ENCODE results near the gene ACOX1. TPM values are rescaled to one million over a fixed set of nuclear protein-coding genes. Genes with fewer than 3 reads are reported as not detected.

The ACOX1 gene
- total RNA-seq, 3 donors from 2014 or later = 55.1 to 147 (median 55.3) TPM

- TF ChIP-seq POLR2A (IDR thresholded peaks at IDR 0.05) = no peak
- no peak for TF ChIP-seq CTCF (IDR thresholded peaks at IDR 0.05)
- TF ChIP-seq POLR2AphosphoS5 (IDR thresholded peaks at IDR 0.05) = no peak
- Histone ChIP-seq H3K9me3 (no peaks in the 10 kb centered on the region), H3K27ac (no peak overlapping the region), H3K4me3 (no peak overlapping the region), H3K27me3 (no peaks in the 10 kb centered on the region), H3K4me1 (no peaks in the 10 kb centered on the region), H3K36me3 (no peaks in the 10 kb centered on the region)
- DNase-seq (ENCODE audit: low spot score in 2 of 2) = no peak
- intact Hi-C loops (cut with DNase I; ENCODE audit: low total_unique reads) = no loop called here
These were observed 45.4 kb upstream of the ACOX1 start for GRCh38 chr17:76024353-76024752.

- intact Hi-C loops (cut with DNase I; ENCODE audit: low total_unique reads) = no loop called here
- no peak overlapping the region for H3K27ac ChIP-seq
- TF ChIP-seq POLR2A (IDR thresholded peaks at IDR 0.05) (no peak), CTCF (IDR thresholded peaks at IDR 0.05) (no peak), POLR2AphosphoS5 (IDR thresholded peaks at IDR 0.05) (no peak)
These were observed 44.9 kb upstream of the ACOX1 start for GRCh38 chr17:76023900-76024237.

GRCh38 chr17:76022973-76023899 lies 44.3 kb upstream of the ACOX1 start:
- TF ChIP-seq CTCF (IDR thresholded peaks at IDR 0.05) (no peak), POLR2A (IDR thresholded peaks at IDR 0.05) (no peak), POLR2AphosphoS5 (IDR thresholded peaks at IDR 0.05) (no peak)
- Histone ChIP-seq H3K27ac (no peak overlapping the region), H3K9me3 (no peaks in the 10 kb centered on the region), H3K36me3 (no peaks in the 10 kb centered on the region), H3K4me3 (no peak overlapping the region), H3K4me1 (no peaks in the 10 kb centered on the region), H3K27me3 (no peaks in the 10 kb centered on the region)
- DNase-seq (ENCODE audit: low spot score in 2 of 2) = no peak
- intact Hi-C loops (cut with DNase I; ENCODE audit: low total_unique reads) = no loop called here

More at GRCh38 chr17:76023900-76024237, 44.9 kb upstream of the ACOX1 start:
- no peaks in the 10 kb centered on the region for H3K9me3 ChIP-seq
- no peaks in the 10 kb centered on the region for H3K27me3 ChIP-seq
- DNase-seq (ENCODE audit: low spot score in 2 of 2) = no peak
- H3K4me3 ChIP-seq = no peak overlapping the region
- H3K36me3 ChIP-seq = no peaks in the 10 kb centered on the region
- H3K4me1 ChIP-seq = no peaks in the 10 kb centered on the region

GRCh38 chr17:76022285-76022684 lies 43.3 kb upstream of the ACOX1 start:
- no peak for TF ChIP-seq CTCF (IDR thresholded peaks at IDR 0.05)
- TF ChIP-seq POLR2A (IDR thresholded peaks at IDR 0.05) = no peak
- no peak for TF ChIP-seq POLR2AphosphoS5 (IDR thresholded peaks at IDR 0.05)
- no peak overlapping the region for H3K27ac ChIP-seq
- intact Hi-C loops (cut with DNase I; ENCODE audit: low total_unique reads) = no loop called here
- no peaks in the 10 kb centered on the region for H3K9me3 ChIP-seq
- DNase-seq (ENCODE audit: low spot score in 2 of 2) = no peak
- no peaks in the 10 kb centered on the region for H3K4me1 ChIP-seq
- no peaks in the 10 kb centered on the region for H3K36me3 ChIP-seq
- H3K27me3 ChIP-seq = no peaks in the 10 kb centered on the region
- no peak overlapping the region for H3K4me3 ChIP-seq

GRCh38 chr17:76019833-76020467 lies 41.0 kb upstream of the ACOX1 start:
- Histone ChIP-seq H3K4me3 (no peak overlapping the region), H3K27ac (no peak overlapping the region), H3K4me1 (no peaks in the 10 kb centered on the region), H3K27me3 (no peaks in the 10 kb centered on the region), H3K36me3 (no peaks in the 10 kb centered on the region), H3K9me3 (no peaks in the 10 kb centered on the region)
- intact Hi-C loops (cut with DNase I; ENCODE audit: low total_unique reads) = no loop called here
- no peak for DNase-seq (ENCODE audit: low spot score in 2 of 2)
- no peak for TF ChIP-seq POLR2AphosphoS5 (IDR thresholded peaks at IDR 0.05)
- no peak for TF ChIP-seq POLR2A (IDR thresholded peaks at IDR 0.05)
- TF ChIP-seq CTCF (IDR thresholded peaks at IDR 0.05) = no peak
